Iris pigment epithelial cell (primary cell): ENCODE results near the gene ITK.

ENCODE experiments used
- DNase-seq: peaks from one replicate; pipeline ENCODE4 v3.0.0-alpha.2; 2011; ENCODE audit warnings: low read depth

The ITK gene

DNA sequence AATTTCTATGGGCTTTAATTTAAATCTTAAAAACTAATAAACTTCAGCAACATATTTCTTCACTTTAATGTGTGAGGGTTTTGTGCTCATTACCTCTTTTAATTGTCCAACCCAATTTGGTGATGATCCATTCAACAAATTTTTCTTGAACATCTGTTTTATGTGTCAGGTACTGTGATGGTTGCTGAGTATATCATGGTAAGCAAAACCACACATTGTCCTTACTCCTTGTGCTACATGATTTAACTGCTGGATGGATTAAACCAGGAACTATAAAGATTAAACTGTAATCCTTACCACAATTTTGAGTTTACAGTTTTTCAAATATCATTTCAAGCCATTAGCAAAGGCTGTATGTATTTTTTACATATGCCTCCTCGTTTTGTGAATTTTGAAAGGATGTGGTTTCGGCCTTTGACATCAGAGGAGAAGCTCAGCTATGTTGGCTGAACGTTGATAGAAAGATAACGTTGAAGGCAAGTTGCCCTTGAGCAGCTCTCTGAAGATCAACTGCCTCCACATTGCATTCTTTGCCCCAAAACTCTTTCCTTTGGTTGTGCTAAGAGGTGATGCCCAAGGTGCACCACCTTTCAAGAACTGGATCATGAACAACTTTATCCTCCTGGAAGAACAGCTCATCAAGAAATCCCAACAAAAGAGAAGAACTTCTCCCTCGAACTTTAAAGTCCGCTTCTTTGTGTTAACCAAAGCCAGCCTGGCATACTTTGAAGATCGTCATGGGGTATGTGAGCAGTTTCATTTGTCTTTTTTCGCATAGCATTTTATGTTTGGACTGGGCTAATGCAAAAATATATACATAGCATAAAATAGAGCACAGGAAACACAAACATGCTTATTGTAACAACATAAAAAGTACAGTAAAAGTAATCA, at the start of gene ITK:
Gene ITK (plus strand): TSS at position 467 of the 891 bp plus-strand sequence. CDS start 138 bp downstream, at position 605.
- no peak for DNase-seq

DNA sequence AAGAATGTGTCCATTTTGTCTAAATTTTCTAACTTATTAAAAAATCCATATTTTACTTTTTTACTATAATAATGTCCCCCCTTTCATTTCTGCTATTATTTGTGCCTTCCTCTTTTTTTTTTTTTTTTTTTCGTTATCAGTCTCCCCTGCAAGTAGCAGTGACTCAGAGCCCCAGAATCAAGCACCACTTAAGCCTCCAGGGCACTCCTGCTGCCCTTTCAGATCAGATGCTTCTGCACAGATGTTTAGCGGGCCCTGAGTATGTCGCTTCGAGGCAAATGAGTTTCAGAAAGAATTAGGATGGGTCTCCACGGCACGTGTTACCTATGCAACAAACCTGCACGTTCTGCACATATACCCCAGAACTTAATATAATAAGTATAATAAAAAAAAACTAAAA, 49.7 kb upstream of the ITK start:
- peak; percentile 40 for DNase-seq

DNA sequence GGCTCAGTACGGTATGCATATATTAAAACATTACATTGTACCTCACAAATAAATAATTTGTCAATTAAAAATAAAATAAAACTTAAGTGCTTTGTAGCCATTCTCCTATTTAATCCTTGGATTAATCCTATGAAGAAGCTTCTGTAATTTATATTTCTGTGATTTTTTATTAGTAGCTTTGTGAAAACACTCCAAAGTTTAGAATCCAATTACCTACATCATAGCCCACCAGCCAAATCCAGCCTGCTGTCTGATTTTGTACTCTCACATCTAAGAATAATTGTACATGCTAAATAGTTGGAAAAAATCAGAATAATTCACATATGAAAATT, 48.4 kb upstream of the ITK start:
- DNase-seq = no peak

DNA sequence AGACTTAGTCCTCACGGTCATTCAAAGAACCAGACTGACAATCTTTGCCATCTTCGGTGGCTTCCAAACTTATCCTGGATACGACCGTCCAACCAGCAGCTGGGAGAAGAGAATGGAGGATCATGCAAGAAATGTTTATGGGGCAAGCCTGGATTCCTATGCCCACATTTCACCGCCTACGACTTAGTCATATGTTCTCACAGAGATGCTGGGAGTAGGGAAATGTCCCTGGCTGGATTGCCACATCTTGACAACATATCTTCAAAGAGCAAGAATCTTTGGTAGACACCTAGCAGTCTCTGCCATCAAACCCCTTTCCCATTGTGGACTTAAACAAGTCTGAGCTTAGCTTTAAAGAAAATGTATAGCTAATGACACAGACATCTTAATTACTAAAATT, 42.9 kb upstream of the ITK start:
- DNase-seq = peak; percentile 34

DNA sequence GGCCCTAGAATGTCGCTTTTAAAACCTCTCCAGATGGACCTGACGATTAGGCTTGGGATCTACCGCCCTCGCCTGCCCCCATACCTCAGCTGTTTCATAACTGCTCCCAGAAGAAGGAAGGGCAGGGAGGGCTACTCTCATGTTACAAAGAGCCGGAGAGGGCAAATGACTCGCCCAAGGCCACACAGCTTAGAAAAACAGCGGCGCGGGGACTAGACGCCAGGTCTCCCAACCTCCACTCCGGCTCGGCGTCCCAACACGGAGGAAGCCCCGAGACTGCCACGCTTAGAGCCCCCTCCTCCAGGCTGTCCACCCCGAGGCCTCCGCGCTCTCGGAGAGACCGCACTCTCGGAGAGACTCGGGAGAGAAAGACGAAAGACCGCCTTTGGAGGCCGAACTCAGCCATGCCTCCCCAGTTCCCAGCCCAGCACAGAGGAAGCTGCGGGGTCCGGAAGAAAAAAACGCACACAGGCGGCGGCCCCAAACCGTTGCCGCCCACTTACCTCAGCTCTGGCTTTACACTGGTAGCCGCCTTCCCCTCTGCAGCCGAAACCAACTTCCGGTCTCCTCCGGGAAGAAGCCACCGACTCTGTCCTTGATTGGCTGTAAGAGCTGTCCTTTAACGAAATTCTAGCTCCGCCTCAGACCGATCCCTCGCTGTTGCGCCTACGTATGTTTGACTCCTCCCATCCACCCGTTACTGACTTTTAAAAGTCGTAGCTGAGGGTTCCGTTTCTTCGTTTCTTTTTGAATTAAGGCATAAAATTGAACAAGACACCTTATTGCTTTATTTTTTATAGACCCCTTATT, 38.1 kb upstream of the ITK start, which contains the start of gene MED7:
Gene MED7 (minus strand): TSS at position 549 of the 810 bp plus-strand sequence. CDS start 3,434 bp downstream, outside the sequence.
- DNase-seq = peak; percentile 100

DNA sequence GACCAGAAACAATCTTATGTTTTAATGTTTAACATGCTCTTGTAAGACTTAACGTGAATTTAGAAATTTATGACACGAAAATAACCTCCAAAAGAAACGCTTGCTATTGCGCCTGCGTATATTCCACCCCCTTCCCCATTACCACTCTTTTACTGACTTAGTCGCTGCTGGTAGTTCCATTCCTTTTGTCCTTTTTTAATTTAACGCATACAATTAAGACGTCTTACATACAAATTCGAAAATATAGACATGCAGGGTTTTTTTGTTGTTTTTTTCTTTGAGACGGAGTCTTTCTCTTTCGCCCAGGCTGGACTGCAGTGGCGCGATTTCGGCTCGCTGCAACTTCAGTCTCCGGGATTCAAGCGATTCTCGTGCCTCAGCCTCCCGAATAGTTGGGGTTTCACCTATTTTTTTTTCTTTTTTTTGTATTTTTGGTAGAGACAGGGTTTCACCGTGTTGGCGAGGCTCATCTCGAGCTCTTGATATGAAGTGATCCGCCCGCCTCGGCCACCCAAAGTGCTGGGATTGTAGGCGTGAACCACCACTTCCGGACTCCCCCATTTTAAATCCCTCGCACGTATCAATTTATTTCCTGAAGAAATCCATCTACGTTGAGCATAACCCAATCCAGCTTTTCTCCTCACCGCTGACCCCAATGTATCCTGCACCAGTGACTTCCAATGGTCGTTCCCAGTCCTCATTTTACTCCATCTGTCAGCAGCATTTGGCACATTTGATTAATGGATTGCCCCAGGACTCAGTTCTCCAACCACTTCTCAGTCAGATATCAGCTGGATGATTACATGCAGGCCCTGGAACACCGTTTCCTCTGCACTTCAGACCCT, 37.3 kb upstream of the ITK start:
- DNase-seq = peak; percentile 17

DNA sequence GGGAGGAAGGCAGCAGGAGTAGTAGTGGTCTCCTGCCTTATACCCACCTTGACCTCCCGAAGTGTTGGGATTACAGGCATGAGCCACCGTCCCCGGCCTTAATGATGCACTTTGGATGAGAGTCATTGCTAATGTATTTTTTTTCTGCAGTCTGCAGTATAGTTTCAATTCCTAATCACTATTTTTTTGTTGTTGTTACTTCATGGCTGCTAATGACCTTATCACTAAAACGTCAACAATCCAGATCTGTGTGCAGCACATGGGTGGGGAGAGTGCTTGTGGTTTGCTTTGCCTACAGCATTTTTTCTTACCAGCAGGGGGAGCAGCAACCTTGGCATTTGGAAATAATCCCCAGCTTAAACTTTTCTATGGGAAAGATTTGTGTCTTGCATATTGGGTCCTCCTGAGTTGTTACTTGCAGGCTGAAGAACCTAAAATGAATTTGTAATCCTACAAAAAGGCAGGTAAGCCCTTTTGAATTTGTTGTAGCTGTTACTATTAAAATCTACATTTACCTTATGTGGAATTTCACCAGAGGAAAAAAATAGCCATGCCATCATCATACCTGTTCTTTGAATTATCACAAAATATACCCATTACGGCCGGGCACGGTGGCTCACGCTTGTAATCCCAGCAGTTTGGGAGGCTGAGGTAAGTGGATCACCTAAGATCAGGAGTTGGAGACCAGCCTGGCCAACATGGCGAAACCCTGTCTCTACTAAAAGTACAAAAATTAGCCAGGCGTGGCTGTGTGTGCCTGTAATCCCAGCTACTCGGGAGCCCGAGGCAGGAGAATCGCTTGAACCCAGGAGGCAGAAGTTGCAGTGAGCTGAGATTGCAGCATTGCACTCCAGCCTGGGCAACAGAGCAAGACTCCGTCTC, 31.7 kb upstream of the ITK start:
- DNase-seq = peak; percentile 67

DNA sequence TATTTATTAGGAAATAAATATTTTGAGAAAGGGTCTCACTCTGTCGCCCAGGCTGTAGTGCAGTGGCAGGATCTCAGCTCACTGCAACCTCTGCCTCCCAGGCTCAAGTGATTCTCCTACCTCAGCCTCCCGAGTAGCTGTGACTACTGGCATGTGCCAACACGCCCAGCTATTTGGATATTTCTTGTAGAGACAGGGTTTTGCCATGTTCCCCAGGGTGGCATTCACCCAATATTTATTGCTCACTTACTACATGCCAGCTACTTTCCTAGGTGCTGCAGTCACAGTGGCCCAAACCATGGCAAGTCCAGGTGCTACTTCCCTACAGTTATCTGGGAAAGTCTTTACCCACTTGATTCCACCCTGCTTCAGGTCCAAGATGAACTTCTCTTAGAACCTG, 29.6 kb upstream of the ITK start:
- DNase-seq = no peak

DNA sequence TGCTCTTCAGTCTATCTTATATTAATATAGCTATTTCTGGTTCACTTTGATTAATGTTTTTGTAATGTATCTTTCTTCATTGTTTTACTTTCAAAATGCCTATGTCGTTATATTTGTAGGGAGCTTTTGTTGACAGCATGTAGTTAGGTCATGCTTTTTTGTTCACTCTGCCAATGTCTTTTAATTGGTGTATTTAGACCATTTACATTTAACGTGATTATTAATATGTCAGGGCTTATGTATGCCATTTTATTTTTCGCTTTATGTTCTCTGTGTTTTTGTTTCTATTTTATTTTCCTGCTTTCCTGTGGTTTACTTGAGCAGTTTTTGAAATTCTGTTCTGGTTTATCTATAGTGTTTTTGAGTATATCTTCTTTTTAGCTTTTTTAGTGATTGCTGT, 25.3 kb upstream of the ITK start:
- no peak for DNase-seq

DNA sequence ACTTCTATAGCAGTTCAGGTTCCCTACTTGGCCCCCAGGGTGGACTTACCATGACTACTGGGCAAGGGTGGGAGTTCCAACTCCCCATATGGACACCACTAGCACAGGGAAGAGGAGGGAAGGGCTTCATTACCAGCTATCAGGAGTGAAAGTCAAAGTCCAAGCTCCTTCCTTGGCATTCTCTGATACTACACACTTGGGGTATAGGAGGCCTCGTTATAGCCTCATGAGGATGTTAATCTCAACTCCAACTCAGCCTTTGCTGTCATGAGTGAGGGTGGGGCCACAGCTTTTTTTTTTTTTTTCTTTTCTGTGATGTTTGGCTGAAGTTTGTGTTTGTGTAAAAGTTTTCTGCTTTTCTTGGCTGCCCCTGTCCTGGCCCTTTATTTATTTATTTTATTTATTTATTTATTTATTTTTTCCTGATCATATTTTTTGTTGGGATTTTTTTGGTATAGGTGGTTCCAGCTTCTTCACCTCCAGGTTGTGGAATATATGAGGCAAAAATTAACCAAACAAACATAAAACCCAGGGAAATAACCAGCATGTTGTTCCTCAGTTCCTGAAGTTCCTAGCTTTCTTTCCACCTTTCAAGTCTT, 23.2 kb upstream of the ITK start:
- DNase-seq = no peak

DNA sequence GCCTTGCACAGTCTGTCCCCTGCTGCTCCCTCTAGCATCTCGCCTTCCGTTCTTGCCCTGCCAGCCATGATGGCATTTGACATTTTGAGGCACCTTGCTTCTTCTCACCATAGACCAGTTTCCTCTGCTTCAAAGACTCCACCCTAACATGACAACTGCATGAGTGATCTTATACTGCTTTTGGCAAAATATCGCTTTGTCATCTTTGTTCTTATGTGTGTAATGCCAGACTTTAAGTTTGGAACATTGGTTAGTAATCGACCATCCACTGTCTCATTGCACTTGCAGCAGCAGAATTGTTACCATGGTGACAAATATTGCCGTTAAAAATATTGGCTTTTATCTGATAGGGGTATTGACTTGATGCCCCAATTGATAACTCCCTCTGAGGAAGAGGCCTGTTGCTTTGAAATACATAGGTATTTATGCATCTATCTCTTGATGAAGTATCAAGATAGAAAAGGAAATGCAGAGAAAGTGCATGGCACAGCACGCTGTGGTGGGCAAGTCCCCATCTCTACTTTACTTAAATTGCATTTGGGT, 21.4 kb upstream of the ITK start:
- no peak for DNase-seq

DNA sequence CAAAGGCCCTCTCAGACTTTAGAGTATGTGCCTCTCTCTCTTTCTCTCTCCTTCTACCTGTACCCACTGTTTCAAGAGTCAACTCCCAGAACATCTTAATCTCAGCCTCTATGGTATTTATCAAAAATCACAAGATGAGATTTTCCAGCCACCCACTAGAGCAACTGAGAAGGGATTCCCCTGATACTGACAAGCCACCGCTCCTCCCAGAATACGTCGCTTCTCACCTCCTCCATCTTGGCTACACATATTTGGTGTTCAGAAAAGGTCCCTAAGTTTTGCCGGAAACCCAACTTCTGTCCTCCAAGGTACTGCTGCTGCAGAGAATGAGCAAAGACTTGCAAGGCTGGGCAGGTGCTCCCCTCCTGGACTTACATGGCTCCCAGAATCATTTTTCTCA, 20.6 kb upstream of the ITK start:
- no peak for DNase-seq

DNA sequence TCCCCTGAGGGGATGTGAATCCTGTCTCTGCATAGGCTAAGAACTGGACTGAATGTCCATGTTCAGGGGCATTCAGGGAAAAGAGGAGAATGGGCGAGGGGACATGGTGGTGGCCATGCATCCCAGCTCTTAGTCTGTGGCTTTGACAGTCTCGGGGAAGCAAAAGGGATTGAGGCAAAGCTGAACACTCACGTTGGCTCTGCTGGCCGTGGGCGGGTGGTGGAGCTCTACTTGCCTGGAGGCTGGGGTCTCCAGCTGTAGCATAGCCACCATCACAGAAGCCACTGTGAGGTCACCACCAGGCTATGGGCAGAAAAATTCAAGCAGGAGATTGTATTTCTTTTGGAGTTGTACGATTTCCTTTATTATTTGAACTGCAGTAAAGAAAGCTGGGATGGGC, 18.6 kb upstream of the ITK start:
- no peak for DNase-seq

DNA sequence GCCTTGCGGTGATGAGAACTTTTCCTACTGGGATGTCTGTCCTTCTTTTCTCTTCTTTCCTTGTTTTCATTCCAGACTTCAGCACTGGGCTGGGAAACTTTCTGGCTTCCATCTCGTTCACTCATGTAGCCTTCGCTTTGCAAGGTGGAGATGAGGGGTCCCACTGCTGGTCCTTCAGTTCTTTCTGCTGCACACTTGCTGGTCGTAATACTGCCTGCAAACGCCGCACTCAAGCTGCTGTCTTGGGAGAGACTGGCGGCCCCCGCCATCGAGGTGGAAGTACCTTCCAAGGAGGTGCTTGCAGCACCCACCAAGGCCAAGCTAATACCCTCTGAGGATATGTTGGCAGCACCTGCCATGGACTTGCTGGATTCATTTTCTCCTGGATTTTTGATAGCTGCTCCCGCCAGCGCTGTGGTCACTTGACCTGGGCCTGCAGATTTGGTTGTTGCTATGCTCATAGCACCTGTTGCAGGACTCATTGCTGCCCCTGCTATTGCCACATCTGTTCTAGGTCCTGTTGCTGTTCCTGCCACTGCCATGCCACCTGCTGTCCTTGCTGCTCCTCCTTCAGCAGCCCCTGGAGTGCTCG, 17.6 kb upstream of the ITK start:
- no peak for DNase-seq

DNA sequence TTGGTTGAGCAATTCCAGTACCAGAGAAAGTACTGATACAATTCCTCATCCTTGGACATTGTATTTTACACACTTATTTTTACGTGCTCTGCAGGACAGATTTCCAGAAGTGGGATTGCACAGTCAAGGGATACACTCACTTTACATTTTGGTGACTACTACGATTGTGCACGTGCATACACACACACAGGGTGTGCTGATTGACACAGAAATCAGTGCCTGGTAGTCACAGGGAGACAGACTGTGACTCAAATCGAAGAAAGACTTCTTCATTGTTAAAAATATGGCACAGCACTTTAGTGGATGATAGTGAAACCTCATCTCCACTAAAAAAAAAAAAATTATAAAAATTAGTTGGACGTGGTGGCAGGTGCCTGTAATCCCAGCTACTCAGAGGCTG, 16.1 kb upstream of the ITK start:
- DNase-seq = no peak

DNA sequence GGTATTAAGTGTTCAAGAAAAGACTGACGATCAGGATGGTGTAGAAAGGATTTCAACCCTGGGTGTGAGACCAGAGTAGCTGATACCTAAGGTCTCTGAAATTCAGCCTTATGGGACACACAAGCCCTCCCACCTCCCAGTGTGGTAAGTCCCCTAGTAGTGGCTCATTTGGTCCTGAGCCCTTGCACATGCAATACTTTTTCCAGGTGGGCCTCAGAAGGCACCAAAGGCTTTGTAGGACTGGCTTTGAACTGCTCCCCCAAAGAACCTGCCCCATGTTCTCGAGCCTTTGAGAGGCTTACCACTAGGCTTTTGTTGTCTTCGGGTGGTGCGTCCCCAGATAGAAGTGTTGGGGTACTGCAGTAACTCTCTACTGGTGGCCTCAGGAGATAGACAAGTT, 15.4 kb upstream of the ITK start:
- DNase-seq = no peak

DNA sequence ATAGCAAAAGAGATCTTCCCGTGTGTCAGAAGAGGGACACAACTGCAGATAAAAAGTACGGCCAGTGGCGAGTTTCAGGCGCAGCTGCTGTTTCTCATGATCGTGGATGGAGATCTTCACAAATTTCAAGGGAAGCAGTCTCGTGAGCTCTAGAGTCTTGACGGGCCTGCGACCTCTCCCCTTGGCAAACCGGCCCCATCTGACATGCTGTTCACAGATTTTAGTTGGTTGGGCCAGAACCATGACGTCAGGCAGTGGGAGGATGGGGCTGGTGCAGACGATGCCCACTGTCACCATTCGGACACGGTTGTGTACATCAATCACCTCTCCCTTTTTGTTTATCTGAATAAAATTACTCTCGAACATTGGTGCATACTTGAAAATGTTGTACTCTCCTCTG, 15.0 kb upstream of the ITK start:
- DNase-seq = no peak

DNA sequence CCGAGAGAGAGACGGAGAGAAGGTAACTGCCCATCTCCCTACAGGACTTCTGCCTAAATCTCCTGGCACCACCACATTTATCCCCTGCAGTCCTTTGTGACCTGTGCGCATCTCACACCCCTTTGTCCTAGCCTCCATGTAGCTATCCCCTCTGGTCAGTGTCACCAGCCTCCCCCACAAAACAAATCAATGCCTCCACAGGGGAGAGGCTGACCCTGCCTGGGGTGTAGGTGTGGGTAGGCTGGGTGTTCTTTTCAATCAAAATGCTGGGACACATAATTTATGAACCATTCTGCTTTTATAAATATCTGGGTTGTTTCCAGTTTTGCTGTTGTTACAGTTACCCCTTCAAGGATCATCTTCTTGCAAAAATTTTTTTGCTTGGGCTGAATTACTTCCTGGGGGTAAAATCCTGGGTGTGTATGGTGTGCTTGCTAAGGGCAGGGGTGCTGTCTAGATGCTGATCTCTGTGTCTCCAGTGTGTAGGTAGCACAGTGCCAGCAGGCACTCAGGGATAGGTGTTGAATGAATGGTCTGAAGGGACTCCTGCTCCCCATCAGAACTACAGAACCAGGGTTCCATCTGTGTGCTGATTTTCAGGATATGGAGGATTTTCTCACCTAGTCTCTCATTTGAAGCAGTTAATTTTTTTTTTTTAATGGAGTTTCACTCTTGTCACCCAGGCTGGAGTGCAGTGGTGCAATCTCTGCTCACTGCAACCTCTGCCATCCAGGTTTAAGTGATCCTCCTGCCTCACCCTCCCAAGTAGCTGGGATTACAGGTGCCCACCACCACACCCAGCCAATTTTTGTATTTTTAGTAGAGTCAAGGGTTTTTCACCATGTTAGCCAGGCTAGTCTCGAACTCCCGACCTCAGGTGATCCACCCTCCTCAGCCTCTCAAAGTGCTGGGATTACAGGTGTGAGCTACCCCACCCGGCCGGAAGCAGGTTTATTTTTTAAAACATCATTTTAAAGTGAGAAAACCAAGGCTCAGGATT, 14.1 kb upstream of the ITK start, which contains the start of gene GARIN3:
Gene GARIN3 (minus strand): TSS at position 51 of the 1,000 bp plus-strand sequence. CDS start 96 bp downstream, outside the sequence.
- DNase-seq = no peak

DNA sequence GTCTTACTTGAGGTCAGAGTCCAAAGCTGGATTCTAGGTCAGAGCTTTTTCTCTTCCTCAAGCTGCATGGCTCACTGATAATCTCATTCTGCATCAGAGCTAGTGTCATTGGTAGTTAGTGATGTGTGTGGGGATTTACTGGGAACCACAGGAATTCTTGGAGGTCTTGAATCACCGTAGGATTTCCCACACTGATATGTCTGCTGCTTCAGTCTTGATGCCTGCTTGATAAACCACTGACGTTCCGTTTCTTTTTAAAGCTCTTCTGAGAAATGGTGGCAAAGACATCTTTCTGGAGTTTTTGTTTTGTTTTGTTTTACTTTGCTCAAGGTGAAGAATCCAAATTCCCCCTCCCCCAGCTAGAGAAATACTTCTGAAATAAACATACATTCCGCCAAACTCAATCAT, 13.4 kb upstream of the ITK start:
- peak; percentile 81 for DNase-seq
